Activated CD8-positive, alpha-beta T cell treated with anti-CD3 and anti-CD28 coated beads for 36 hours (primary cell): ENCODE results near the gene IQSEC3. TPM values are rescaled to one million over a fixed set of nuclear protein-coding genes. Genes with fewer than 3 reads are reported as not detected.
"Not testable (repeated sequence)": the region's sequence is repeated elsewhere in the genome, so short reads cannot be mapped to it uniquely, and the experiment has no call there.

Experiments
- ATAC-seq: fragments of 200-7000 bp; cut with Tn5 transposase; one replicate; pipeline ENCODE4 v1.10.0; 2021; ENCODE audit warnings: mild to moderate bottlenecking, moderate library complexity
- CTCF ChIA-PET: fragments of 350-600 bp; sonication (Branson Sonifier 250); formaldehyde crosslinking; loops from one replicate; lab custom pipeline; 2021; ENCODE audit warnings: antibody characterized with exemption; lab: Charles Lee
- POLR2A ChIA-PET: fragments of 350-600 bp; sonication (Branson Sonifier 250); formaldehyde crosslinking; loops from one replicate; lab custom pipeline; 2021; ENCODE audit warnings: antibody characterized with exemption; lab: Charles Lee
- DNase-seq: peaks from one replicate; pipeline ENCODE4 v3.0.0-alpha.2; 2020
- H3K27ac Mint-ChIP-seq: one replicate; pipeline ENCODE4 v1.8.0; 2021; ENCODE audit warnings: mild to moderate bottlenecking, mixed read lengths
- H3K27me3 Mint-ChIP-seq: one replicate; pipeline ENCODE4 v1.8.0; 2021; ENCODE audit warnings: mixed read lengths
- H3K36me3 Mint-ChIP-seq: one replicate; pipeline ENCODE4 v1.8.0; 2021; ENCODE audit warnings: low read depth, mixed read lengths
- H3K4me1 Mint-ChIP-seq: one replicate; pipeline ENCODE4 v1.8.0; 2021; ENCODE audit warnings: low read depth, mixed read lengths
- H3K4me3 Mint-ChIP-seq: one replicate; pipeline ENCODE4 v1.8.0; 2021; ENCODE audit warnings: mild to moderate bottlenecking, moderate library complexity, mixed read lengths
- H3K9me3 Mint-ChIP-seq: one replicate; pipeline ENCODE4 v1.8.0; 2021; ENCODE audit warnings: mixed read lengths
- CTCF ChIP-seq: fragments of 200-600 bp; IDR thresholded peaks from one replicate; pipeline ENCODE4 v1.8.0; 2022; ENCODE audit warnings: antibody characterized with exemption, mild to moderate bottlenecking
- intact Hi-C: fragments of 100-400 bp; cut with micrococcal nuclease; formaldehyde crosslinking; loops from one replicate; pipeline ENCODE4 v1.10.0; 2022
- total RNA-seq, 2 experiments: library from RNA; stranded (reverse); gene quantifications; one replicate each; pipeline ENCODE4 v1.2.3, GENCODE V29; 2021

Gene IQSEC3
- total RNA-seq, 2 experiments from 2014 or later, result 2.5 to 2.7 TPM

- ChIA-PET POLR2A (no interaction called here), CTCF (no interaction called here)
- TF ChIP-seq CTCF, result no peak
- intact Hi-C loops, result no loop called here
- DNase-seq (no peak), ATAC-seq (no peak)
- H3K4me3 Mint-ChIP-seq, result no peak overlapping the region
- H3K36me3 Mint-ChIP-seq, result peaks cover 12% of the 10 kb centered on the region
- peak overlapping the region; percentile 28 for H3K27ac Mint-ChIP-seq
- H3K9me3 Mint-ChIP-seq, result no peaks in the 10 kb centered on the region
- H3K4me1 Mint-ChIP-seq, result peaks cover 13% of the 10 kb centered on the region
- H3K27me3 Mint-ChIP-seq, result no peaks in the 10 kb centered on the region
Observed at GRCh38 chr12:22190-22529, 44.4 kb upstream of the IQSEC3 start.

DNA sequence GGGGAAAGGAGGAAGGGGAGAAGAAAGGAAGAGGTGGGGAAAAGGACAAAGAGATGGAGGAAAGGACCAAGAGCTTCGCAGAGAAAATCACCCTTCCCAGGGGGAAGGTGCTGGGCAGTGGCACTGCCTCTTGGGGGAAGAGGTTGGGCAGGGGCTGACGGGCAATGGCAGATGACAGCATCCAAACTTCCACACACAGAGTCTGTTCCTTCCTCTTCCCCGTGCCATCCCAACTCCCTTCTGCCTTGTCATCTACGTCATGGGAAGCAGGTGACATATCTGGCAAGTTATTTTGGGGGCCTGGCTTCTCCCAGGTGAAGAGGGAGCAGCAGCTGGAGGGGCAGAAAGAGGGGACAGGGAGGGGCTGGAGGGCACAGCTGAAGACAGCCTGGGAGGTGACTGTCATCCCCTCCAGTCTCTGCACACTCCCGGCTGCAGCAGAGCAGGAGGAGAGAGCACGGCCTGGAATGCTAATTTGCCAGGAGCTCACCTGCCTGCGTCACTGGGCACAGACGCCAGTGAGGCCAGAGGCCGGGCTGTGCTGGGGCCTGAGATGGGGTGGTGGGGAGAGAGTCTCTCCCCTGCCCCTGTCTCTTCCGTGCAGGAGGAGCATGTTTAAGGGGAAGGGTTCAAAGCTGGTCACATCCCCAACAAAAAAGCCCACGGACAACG lies 43.9 kb upstream of the IQSEC3 start:
- H3K4me1 Mint-ChIP-seq, result peaks cover 13% of the 10 kb centered on the region
- CTCF ChIA-PET, result no interaction called here
- ATAC-seq (no peak), DNase-seq (no peak)
- intact Hi-C loops, result no loop called here
- no peak for TF ChIP-seq CTCF
- H3K27me3 Mint-ChIP-seq, result no peaks in the 10 kb centered on the region
- POLR2A ChIA-PET, result no interaction called here
- peak overlapping the region; percentile 28 for H3K27ac Mint-ChIP-seq
- H3K36me3 Mint-ChIP-seq, result peaks cover 12% of the 10 kb centered on the region
- no peak overlapping the region for H3K4me3 Mint-ChIP-seq
- no peaks in the 10 kb centered on the region for H3K9me3 Mint-ChIP-seq

DNA sequence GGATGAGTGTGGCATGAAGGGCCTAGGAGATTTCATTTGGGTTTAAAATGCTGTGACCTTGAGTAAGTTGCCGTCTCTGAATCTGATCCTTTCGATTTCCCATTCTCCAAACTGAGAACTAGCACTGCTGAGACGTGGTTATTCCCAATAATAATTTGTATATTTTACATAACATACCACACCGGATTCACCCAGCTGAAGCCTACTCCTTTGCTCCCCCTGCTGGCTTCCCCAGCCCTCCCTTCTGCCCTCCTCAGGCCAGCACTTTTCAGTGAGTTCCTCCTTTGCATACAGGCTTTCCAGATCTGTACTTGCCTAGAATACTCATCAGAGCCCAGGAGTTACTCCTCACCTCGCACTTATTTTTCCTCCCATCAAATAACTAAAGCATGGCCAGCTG lies 38.7 kb upstream of the IQSEC3 start:
- H3K9me3 Mint-ChIP-seq, H3K27ac Mint-ChIP-seq, POLR2A ChIA-PET, DNase-seq, H3K4me3 Mint-ChIP-seq, H3K4me1 Mint-ChIP-seq, H3K27me3 Mint-ChIP-seq, intact Hi-C loops, CTCF ChIA-PET, ATAC-seq, H3K36me3 Mint-ChIP-seq: not testable (repeated sequence)

DNA sequence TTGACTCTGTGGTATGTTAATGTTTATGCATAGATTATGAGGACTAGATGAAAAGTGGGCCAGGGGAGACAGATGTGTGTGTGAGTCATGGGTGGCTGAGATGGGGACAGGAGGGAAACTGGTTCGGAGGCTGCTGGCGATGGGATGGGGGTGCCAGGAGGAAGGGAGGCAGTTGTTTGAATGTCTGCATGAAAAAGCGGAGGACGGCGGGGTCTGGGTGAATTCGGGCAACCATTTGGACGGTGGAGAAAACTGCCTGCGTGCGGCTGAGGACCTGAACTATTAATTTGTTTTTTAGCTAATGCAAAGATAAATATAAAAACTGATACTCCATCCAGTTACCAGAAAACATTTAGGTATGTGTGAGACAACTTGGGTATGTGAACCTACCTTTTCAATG lies 27.8 kb upstream of the IQSEC3 start:
- H3K36me3 Mint-ChIP-seq, DNase-seq, POLR2A ChIA-PET, H3K4me3 Mint-ChIP-seq, H3K4me1 Mint-ChIP-seq, H3K27ac Mint-ChIP-seq, H3K27me3 Mint-ChIP-seq, ATAC-seq, H3K9me3 Mint-ChIP-seq, CTCF ChIA-PET, intact Hi-C loops: not testable (repeated sequence)

DNA sequence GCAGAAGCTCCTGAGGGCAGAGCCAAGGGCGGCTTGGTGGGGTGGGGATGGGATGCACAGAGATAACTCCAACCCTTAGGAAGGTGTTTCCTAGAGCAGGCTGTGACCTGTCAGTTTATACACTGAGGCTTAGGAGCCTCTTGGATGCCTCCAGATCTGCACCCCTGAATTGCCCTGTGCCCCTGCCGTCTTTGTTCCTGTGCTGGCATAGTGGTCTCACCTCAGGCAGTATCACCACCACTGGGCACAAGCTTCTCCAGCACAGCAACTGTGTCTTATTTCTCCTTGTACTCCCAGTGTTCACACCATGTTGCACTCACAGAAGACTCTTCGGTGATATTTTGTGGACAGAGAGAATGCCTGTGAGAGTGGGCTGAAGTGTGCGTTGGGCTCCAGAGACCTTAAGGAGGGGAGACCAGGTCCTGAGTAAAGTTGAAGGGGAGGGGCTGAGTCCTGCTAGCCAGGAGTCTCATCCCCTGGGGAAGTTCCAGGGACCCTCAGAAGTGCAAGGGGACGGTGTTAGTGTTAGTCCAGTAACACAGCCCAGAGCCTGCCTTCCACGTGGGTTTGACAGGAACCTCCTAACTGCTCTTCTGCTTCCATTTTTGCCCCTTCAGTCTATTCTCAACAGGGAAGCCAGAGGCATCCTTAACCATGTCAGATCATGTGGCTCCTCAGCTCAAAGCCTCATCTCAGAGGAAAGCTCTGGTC lies 26.9 kb upstream of the IQSEC3 start:
- H3K27ac Mint-ChIP-seq, H3K27me3 Mint-ChIP-seq, ATAC-seq, CTCF ChIA-PET, H3K36me3 Mint-ChIP-seq, POLR2A ChIA-PET, H3K9me3 Mint-ChIP-seq, DNase-seq, H3K4me3 Mint-ChIP-seq, intact Hi-C loops, H3K4me1 Mint-ChIP-seq: not testable (repeated sequence)

DNA sequence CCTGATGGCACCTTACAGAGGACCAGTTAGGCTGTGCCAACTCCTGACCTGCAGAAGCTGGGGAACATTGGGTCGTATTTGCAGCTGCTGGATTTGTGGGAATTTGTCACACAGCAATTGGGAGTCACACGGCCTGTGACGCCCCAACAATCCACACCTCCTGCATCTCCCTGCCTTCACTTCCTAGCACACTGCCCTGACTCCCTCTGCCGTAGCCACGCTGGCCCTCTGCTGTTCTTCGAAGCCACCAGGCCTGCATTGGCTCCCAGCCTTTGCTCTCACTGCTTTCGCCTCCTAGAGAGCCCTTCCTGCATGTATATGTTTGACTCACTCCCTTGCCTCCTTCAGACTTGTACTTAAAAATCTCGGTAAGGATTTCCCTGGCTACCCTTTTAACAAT lies 22.2 kb upstream of the IQSEC3 start:
- intact Hi-C loops, H3K9me3 Mint-ChIP-seq, H3K36me3 Mint-ChIP-seq, DNase-seq, CTCF ChIA-PET, H3K27ac Mint-ChIP-seq, H3K4me3 Mint-ChIP-seq, H3K4me1 Mint-ChIP-seq, ATAC-seq, POLR2A ChIA-PET: not testable (repeated sequence)
- peaks cover 23% of the 10 kb centered on the region for H3K27me3 Mint-ChIP-seq

- POLR2A ChIA-PET, result interaction anchor here (0.6 kb wide), 1 partner anchor 130 kb away, joined by 3 read pairs; no protein-coding TSS in a partner anchor
- H3K4me3 Mint-ChIP-seq, H3K36me3 Mint-ChIP-seq, H3K4me1 Mint-ChIP-seq, CTCF ChIA-PET, H3K27ac Mint-ChIP-seq, H3K9me3 Mint-ChIP-seq, DNase-seq, ATAC-seq, intact Hi-C loops: not testable (repeated sequence)
- peaks cover 24% of the 10 kb centered on the region for H3K27me3 Mint-ChIP-seq
Observed at GRCh38 chr12:45235-45990, 21.2 kb upstream of the IQSEC3 start.

- POLR2A ChIA-PET, H3K4me1 Mint-ChIP-seq, H3K27ac Mint-ChIP-seq, intact Hi-C loops, H3K36me3 Mint-ChIP-seq, ATAC-seq, DNase-seq, CTCF ChIA-PET, H3K4me3 Mint-ChIP-seq, H3K9me3 Mint-ChIP-seq: not testable (repeated sequence)
- H3K27me3 Mint-ChIP-seq, result peaks cover 24% of the 10 kb centered on the region
Observed at GRCh38 chr12:45991-46358, 20.6 kb upstream of the IQSEC3 start.

DNA sequence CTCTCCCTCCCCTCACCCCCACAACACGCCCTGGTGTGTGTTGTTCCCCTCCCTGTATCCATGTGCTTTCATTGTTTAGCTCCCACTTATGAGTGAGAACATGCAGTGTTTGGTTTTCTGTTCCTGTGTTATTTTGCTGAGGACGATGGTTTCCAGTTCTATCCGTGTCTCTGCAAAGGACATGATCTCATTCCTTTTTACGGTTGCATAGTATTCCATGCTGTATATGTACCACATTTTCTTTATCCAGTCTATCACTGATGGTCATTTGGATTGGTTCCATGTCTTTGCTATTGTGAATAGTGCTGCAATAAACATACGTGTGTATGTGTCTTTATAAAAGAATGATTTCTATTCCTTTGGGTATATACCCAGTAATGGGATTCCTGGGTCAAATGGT lies 20.0 kb upstream of the IQSEC3 start:
- H3K9me3 Mint-ChIP-seq, H3K4me3 Mint-ChIP-seq, DNase-seq, POLR2A ChIA-PET, H3K4me1 Mint-ChIP-seq, CTCF ChIA-PET, ATAC-seq, H3K36me3 Mint-ChIP-seq, H3K27ac Mint-ChIP-seq, intact Hi-C loops: not testable (repeated sequence)
- H3K27me3 Mint-ChIP-seq, result peaks cover 24% of the 10 kb centered on the region

DNA sequence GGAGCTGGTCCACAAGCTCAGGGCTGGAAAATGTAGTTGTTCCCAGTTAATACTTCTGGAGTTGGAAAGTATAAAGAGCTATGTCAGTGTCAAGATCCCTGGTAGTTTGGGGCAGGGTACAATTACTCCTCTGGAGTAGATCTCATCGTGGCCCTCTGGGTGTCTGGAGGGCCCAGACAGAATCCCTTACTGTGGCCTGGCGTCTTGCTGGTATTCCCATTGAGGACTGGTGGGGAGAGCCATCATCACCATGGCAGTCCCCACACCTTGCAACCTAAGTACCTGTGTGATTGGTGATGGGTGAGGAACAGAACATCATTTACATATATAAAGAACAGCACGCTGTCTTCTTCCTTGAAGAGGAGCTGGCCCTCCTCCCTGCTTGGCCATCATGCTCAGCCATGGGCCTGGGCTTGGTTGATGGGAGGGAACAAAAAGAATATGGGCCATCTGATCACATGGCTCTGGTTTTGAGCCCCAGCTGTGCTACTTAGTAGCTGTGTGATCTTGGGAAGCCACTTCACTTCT lies 18.8 kb upstream of the IQSEC3 start:
- H3K36me3 Mint-ChIP-seq, H3K4me1 Mint-ChIP-seq, POLR2A ChIA-PET, H3K4me3 Mint-ChIP-seq, CTCF ChIA-PET, H3K27ac Mint-ChIP-seq, intact Hi-C loops, ATAC-seq, H3K9me3 Mint-ChIP-seq, DNase-seq: not testable (repeated sequence)
- H3K27me3 Mint-ChIP-seq, result peaks cover 24% of the 10 kb centered on the region
